Measurements from ENCODE around the gene NCKAP5L. TPM values are rescaled to one million over a fixed set of nuclear protein-coding genes. Genes with fewer than 3 reads are reported as not detected.
"Not testable (repeated sequence)": the region's sequence is repeated elsewhere in the genome, so short reads cannot be mapped to it uniquely, and the experiment has no call there.

Gene NCKAP5L
- total and polyA plus RNA-seq, 2 donors (not counting 3 experiments of a cell fraction or from before 2014, with no cell fraction given), result 17.4 to 46.1 TPM

GRCh38 chr12:49855890-49856289 is 27.7 kb upstream of the NCKAP5L start:
- H3K9me3 ChIP-seq (replicated peaks; ENCODE audit: control insufficient read depth, insufficient read depth, low read length); H3K4me3 ChIP-seq (replicated peaks in 1 of 3; ENCODE audit: insufficient read depth in 1 of 3, low read depth in 1 of 3, low read length in 3 of 3); H3K4me1 ChIP-seq (ENCODE audit: control insufficient read depth, extremely low read depth, insufficient read depth, low read length); dilution Hi-C loops (cut with MboI; ENCODE audit: extremely low pct_ligation_motif_present, low sequenced_read_pairs); DNase-seq (ENCODE audit: low read depth, low spot score); H3K36me3 ChIP-seq (ENCODE audit: control insufficient read depth in 2 of 2, extremely low read depth in 1 of 2, insufficient read depth in 2 of 2, low read length in 2 of 2); H4K20me1 ChIP-seq (replicated peaks; ENCODE audit: control insufficient read depth, extremely low read depth, insufficient read depth, low read length); H3K27ac ChIP-seq (ENCODE audit: insufficient read depth, low read depth, low read length); H3K79me2 ChIP-seq (ENCODE audit: control insufficient read depth, insufficient read depth, low read length); BruUV-seq (replicated peaks); H3K4me2 ChIP-seq (ENCODE audit: insufficient read depth, low read length); H2AFZ ChIP-seq (ENCODE audit: low read depth, low read length); H3K9me1 ChIP-seq (replicated peaks; ENCODE audit: control insufficient read depth, extremely low read depth, insufficient read depth, low read length); FAIRE-seq; intact Hi-C loops (cut with micrococcal nuclease); H3K9ac ChIP-seq (replicated peaks; ENCODE audit: extremely low read depth, insufficient read depth, low read length): not testable (repeated sequence)
- peaks cover 20 to 23% of the 10 kb centered on the region in 2 experiments for H3K27me3 ChIP-seq (ENCODE audit: control insufficient read depth in 2 of 2, insufficient read depth in 2 of 2, low read length in 2 of 2)
- ChIA-PET CTCF (interaction anchor here (0.7 to 1.4 kb wide), 3 partner anchors 90 to 195 kb away, joined by 3 to 6 read pairs (median 3); no protein-coding TSS in a partner anchor), POLR2A (interaction anchor here (0.7 kb wide), 1 partner anchor 27 kb away, joined by 7 read pairs; no protein-coding TSS in a partner anchor)

GRCh38 chr12:49854976-49855375 is 26.8 kb upstream of the NCKAP5L start:
- peaks cover 20 to 27% of the 10 kb centered on the region in 2 experiments for H3K27me3 ChIP-seq (ENCODE audit: control insufficient read depth in 2 of 2, insufficient read depth in 2 of 2, low read length in 2 of 2)
- DNase-seq (ENCODE audit: low read depth, low spot score) (no peak), FAIRE-seq (no peak)
- dilution Hi-C loops (cut with MboI; ENCODE audit: extremely low pct_ligation_motif_present, low sequenced_read_pairs) (no loop called here), intact Hi-C loops (cut with micrococcal nuclease) (no loop called here)
- H3K9me3 ChIP-seq (replicated peaks; ENCODE audit: control insufficient read depth, insufficient read depth, low read length), result no peaks in the 10 kb centered on the region
- CTCF ChIA-PET, result interaction anchor here (1.4 kb wide), 1 partner anchor 112 kb away, joined by 6 read pairs; no protein-coding TSS in a partner anchor
- POLR2A ChIA-PET, result no interaction called here
- no peaks in the 10 kb centered on the region for H3K79me2 ChIP-seq (ENCODE audit: control insufficient read depth, insufficient read depth, low read length)
- H2AFZ ChIP-seq (ENCODE audit: low read depth, low read length), result no peak overlapping the region
- no peak for TF ChIP-seq MAX (IDR thresholded peaks at IDR 0.05; ENCODE audit: insufficient read depth, insufficient read length)
- no peak for TF ChIP-seq MYC (IDR thresholded peaks at IDR 0.05; ENCODE audit: low read depth, low read length)
- TF ChIP-seq GATA2 (IDR thresholded peaks at IDR 0.05; ENCODE audit: insufficient read depth, insufficient read length, low read depth, low read length), result no peak
- TF ChIP-seq EZH2 (IDR thresholded peaks at IDR 0.05; ENCODE audit: borderline replicate concordance, low read depth, low read length, severe bottlenecking), result no peak
- no peak for TF ChIP-seq POLR2AphosphoS5 (IDR thresholded peaks at IDR 0.05; ENCODE audit: insufficient read depth, low read depth, low read length)
- TF ChIP-seq, protein P1, sequence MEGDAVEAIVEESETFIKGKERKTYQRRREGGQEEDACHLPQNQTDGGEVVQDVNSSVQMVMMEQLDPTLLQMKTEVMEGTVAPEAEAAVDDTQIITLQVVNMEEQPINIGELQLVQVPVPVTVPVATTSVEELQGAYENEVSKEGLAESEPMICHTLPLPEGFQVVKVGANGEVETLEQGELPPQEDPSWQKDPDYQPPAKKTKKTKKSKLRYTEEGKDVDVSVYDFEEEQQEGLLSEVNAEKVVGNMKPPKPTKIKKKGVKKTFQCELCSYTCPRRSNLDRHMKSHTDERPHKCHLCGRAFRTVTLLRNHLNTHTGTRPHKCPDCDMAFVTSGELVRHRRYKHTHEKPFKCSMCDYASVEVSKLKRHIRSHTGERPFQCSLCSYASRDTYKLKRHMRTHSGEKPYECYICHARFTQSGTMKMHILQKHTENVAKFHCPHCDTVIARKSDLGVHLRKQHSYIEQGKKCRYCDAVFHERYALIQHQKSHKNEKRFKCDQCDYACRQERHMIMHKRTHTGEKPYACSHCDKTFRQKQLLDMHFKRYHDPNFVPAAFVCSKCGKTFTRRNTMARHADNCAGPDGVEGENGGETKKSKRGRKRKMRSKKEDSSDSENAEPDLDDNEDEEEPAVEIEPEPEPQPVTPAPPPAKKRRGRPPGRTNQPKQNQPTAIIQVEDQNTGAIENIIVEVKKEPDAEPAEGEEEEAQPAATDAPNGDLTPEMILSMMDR (IDR thresholded peaks at IDR 0.05; ENCODE audit: extremely low read depth in 1 of 2, insufficient read depth in 1 of 2, low read depth in 1 of 2, low read length in 2 of 2), result no peak
- no peak for TF ChIP-seq FOS (IDR thresholded peaks at IDR 0.05; ENCODE audit: borderline replicate concordance, insufficient read depth, low read length)
- no peak for TF ChIP-seq POLR2A (IDR thresholded peaks at IDR 0.05; ENCODE audit: low read depth, low read length)
- TF ChIP-seq JUN (IDR thresholded peaks at IDR 0.05; ENCODE audit: borderline replicate concordance, insufficient read depth, insufficient read length, low read depth), result no peak
- H3K36me3 ChIP-seq (ENCODE audit: control insufficient read depth in 2 of 2, extremely low read depth in 1 of 2, insufficient read depth in 2 of 2, low read length in 2 of 2), result no peaks in the 10 kb centered on the region
- no peak overlapping the region for H3K27ac ChIP-seq (ENCODE audit: insufficient read depth, low read depth, low read length)
- no peak overlapping the region for H3K4me3 ChIP-seq (replicated peaks in 1 of 3; ENCODE audit: insufficient read depth in 1 of 3, low read depth in 1 of 3, low read length in 3 of 3)
- H4K20me1 ChIP-seq (replicated peaks; ENCODE audit: control insufficient read depth, extremely low read depth, insufficient read depth, low read length), result no peaks in the 10 kb centered on the region
- BruUV-seq (replicated peaks), result no TSS peak
- H3K9ac ChIP-seq (replicated peaks; ENCODE audit: extremely low read depth, insufficient read depth, low read length), result no peak overlapping the region
- no peak overlapping the region for H3K4me2 ChIP-seq (ENCODE audit: insufficient read depth, low read length)
- H3K9me1 ChIP-seq (replicated peaks; ENCODE audit: control insufficient read depth, extremely low read depth, insufficient read depth, low read length), result no peaks in the 10 kb centered on the region
- H3K4me1 ChIP-seq (ENCODE audit: control insufficient read depth, extremely low read depth, insufficient read depth, low read length), result no peaks in the 10 kb centered on the region
